GM21825 (cell line): ENCODE data around the gene RPS18.
A peak's percentile ranks its signal among the peaks of the same experiment; 100 is the strongest.

Experiments
- ATAC-seq: cut with Tn5 transposase; IDR thresholded peaks from one replicate; pipeline ENCODE4 v1.9.1; 2021; ENCODE audit warnings: mild to moderate bottlenecking, moderate library complexity; ENCODE audit not compliant: unreplicated experiment

RPS18 gene

GRCh38 chr6:33314515-33314942 is 42.7 kb downstream of the RPS18 start:
- ATAC-seq = no peak

- no peak for ATAC-seq
Measured at GRCh38 chr6:33314943-33315792, 43.3 kb downstream of the RPS18 start.

GRCh38 chr6:33315793-33316602 is 44.1 kb downstream of the RPS18 start:
- no peak for ATAC-seq

GRCh38 chr6:33316603-33317418 is 44.9 kb downstream of the RPS18 start:
- ATAC-seq = no peak

- no peak for ATAC-seq
Measured at GRCh38 chr6:33317419-33317668, 45.5 kb downstream of the RPS18 start.

GRCh38 chr6:33317669-33318425 is 46.0 kb downstream of the RPS18 start, which contains the start of gene ZBTB22:
ZBTB22 (minus strand) TSS chr6:33317744; CDS start chr6:33316916, 828 bp downstream.
- peak; percentile 40 for ATAC-seq

- ATAC-seq = no peak
Measured at GRCh38 chr6:33318426-33319073, 46.7 kb downstream of the RPS18 start.

GRCh38 chr6:33319939-33320314 is 48.1 kb downstream of the RPS18 start:
- no peak for ATAC-seq

- ATAC-seq = no peak
Measured at GRCh38 chr6:33320315-33321181, 48.7 kb downstream of the RPS18 start.

- ATAC-seq = no peak
Measured at GRCh38 chr6:33321227-33321626, 49.4 kb downstream of the RPS18 start.

- ATAC-seq = no peak
Measured at GRCh38 chr6:33323623-33323948, 51.7 kb downstream of the RPS18 start.

- ATAC-seq = no peak
Measured at GRCh38 chr6:33324125-33324524, 52.2 kb downstream of the RPS18 start.
